HepG2 (cell line): ENCODE results near the gene SH2D6. TPM values are rescaled to one million over a fixed set of nuclear protein-coding genes. Genes with fewer than 3 reads are reported as not detected.

ENCODE experiments used
- EHMT2 ChIP-seq: fragments of 200-600 bp; sonication (generic); IDR thresholded peaks from 2 replicates; pipeline ENCODE4 v1.7.0; 2017; ENCODE audit warnings: antibody characterized with exemption, low read depth, low read length, borderline replicate concordance
- HDAC1 ChIP-seq: sonication (generic); formaldehyde crosslinking; IDR thresholded peaks from 2 replicates; pipeline ENCODE4 v1.5.1; 2020; ENCODE audit warnings: mild to moderate bottlenecking, missing genetic modification reagents
- HOXA3 ChIP-seq: sonication (generic); formaldehyde crosslinking; IDR thresholded peaks from 2 replicates; pipeline ENCODE4 v1.5.0; 2020; ENCODE audit warnings: missing genetic modification reagents
- KLF15 ChIP-seq: sonication (generic); formaldehyde crosslinking; IDR thresholded peaks from 2 replicates; pipeline ENCODE4 v1.8.1; 2023; ENCODE audit warnings: borderline replicate concordance, mild to moderate bottlenecking, inconsistent platforms, missing genetic modification reagents, mixed read lengths
- MTF2 ChIP-seq: sonication (generic); formaldehyde crosslinking; IDR thresholded peaks from 2 replicates; pipeline ENCODE4 v1.5.0; 2020; ENCODE audit warnings: missing genetic modification reagents, borderline replicate concordance
- NFATC3 ChIP-seq: sonication (generic); formaldehyde crosslinking; IDR thresholded peaks from 2 replicates; pipeline ENCODE4 v1.5.1; 2020; ENCODE audit warnings: mild to moderate bottlenecking, missing genetic modification reagents
- SAFB2 ChIP-seq: sonication (generic); formaldehyde crosslinking; IDR thresholded peaks from 2 replicates; pipeline ENCODE4 v1.5.1; 2020; ENCODE audit warnings: missing genetic modification reagents, low read depth, mild to moderate bottlenecking, borderline replicate concordance
- SRF ChIP-seq: IDR thresholded peaks from 2 replicates; pipeline ENCODE4 v1.6.1; 2011; ENCODE audit warnings: mild to moderate bottlenecking, low read depth, low read length, moderate library complexity
- TCF12 ChIP-seq, 2 experiments: fragments of 450-650 bp in 1 of 2; sonication (generic) in 1 of 2; formaldehyde crosslinking in 1 of 2; IDR thresholded peaks; 2 replicates each; pipeline versions ENCODE4 v1.6.1 to v1.8.0; 2017 to 2022; ENCODE audit warnings: antibody characterized with exemption in 1 of 2, mild to moderate bottlenecking in 1 of 2, missing genetic modification reagents in 1 of 2, moderate library complexity in 1 of 2
- TEAD2 ChIP-seq: sonication (generic); formaldehyde crosslinking; IDR thresholded peaks from 2 replicates; pipeline ENCODE4 v1.9.0; 2021; ENCODE audit warnings: missing genetic modification reagents
- THAP11 ChIP-seq: IDR thresholded peaks from 2 replicates; pipeline ENCODE4 v1.6.1; 2016; ENCODE audit warnings: missing biosample characterization, missing genetic modification reagents
- TMF1 ChIP-seq: sonication (generic); formaldehyde crosslinking; IDR thresholded peaks from 2 replicates; pipeline ENCODE4 v1.8.1; 2022; ENCODE audit warnings: low read depth, missing genetic modification reagents
- WIZ ChIP-seq: sonication (generic); formaldehyde crosslinking; IDR thresholded peaks from 2 replicates; pipeline ENCODE4 v1.5.1; 2020; ENCODE audit warnings: mild to moderate bottlenecking, missing genetic modification reagents
- ZNF205 ChIP-seq: IDR thresholded peaks from 2 replicates; pipeline ENCODE4 v1.6.1; 2018; ENCODE audit warnings: missing biosample characterization, missing genetic modification reagents
- ZNF331 ChIP-seq: sonication (generic); formaldehyde crosslinking; IDR thresholded peaks from 2 replicates; pipeline ENCODE4 v1.4.0; 2020; ENCODE audit warnings: missing genetic modification reagents
- ZNF33B ChIP-seq: sonication (generic); formaldehyde crosslinking; IDR thresholded peaks from 2 replicates; pipeline ENCODE4 v1.5.1; 2020; ENCODE audit warnings: mild to moderate bottlenecking, missing genetic modification reagents
- ZNF460 ChIP-seq: sonication (generic); formaldehyde crosslinking; IDR thresholded peaks from 2 replicates; pipeline ENCODE4 v1.5.1; 2020; ENCODE audit warnings: missing genetic modification reagents, mild to moderate bottlenecking, borderline replicate concordance
- ZNF484 ChIP-seq: sonication (generic); formaldehyde crosslinking; IDR thresholded peaks from 2 replicates; pipeline ENCODE4 v1.5.1; 2020; ENCODE audit warnings: mild to moderate bottlenecking, low read depth, missing genetic modification reagents, borderline replicate concordance
- ZNF557 ChIP-seq: sonication (generic); formaldehyde crosslinking; IDR thresholded peaks from 2 replicates; pipeline ENCODE4 v1.4.0; 2020; ENCODE audit warnings: missing genetic modification reagents
- ZNF652 ChIP-seq: IDR thresholded peaks from 2 replicates; pipeline ENCODE4 v1.6.1; 2016; ENCODE audit warnings: low read depth, borderline replicate concordance
- polyA plus RNA-seq, 8 experiments: library from polyadenylated mRNA; depleted of rRNA in 3 of 8; stranded (reverse) in 7 of 8; unstranded in 1 of 8; fragments of >200 nt; fragmentation: Illumina TruSeq in 4 of 8; extraction: Trizol in 4 of 8; gene quantifications; 2 replicates each; pipeline versions ENCODE4 v1.2.1 to v1.2.3, GENCODE V29; 2011 to 2016; ENCODE audit warnings: low read depth in 4 of 8, missing spikeins in 1 of 8, mixed read lengths in 1 of 8; ENCODE audit not compliant: insufficient read depth in 1 of 8
- total RNA-seq, 5 experiments: library from RNA; depleted of rRNA; stranded (reverse); fragments of >200 nt; fragmentation: Illumina TruSeq; extraction: Trizol; gene quantifications; 2 replicates each; pipeline ENCODE4 v1.2.3, GENCODE V29; 2016; ENCODE audit warnings: low read depth in 1 of 5
- TF ChIP-seq, protein P1 (sequence below): sonication (generic); formaldehyde crosslinking; IDR thresholded peaks from 2 replicates; pipeline ENCODE4 v1.5.1; 2020; ENCODE audit warnings: missing genetic modification reagents, mild to moderate bottlenecking, borderline replicate concordance
- TF ChIP-seq, protein P2 (sequence below): sonication (generic); formaldehyde crosslinking; IDR thresholded peaks from 2 replicates; pipeline ENCODE4 v1.5.0; 2020; ENCODE audit warnings: missing genetic modification reagents
- TF ChIP-seq, protein P3 (sequence below): IDR thresholded peaks from 2 replicates; pipeline ENCODE4 v1.6.1; 2012; ENCODE audit warnings: inconsistent platforms
- TF ChIP-seq, protein P4 (sequence below): sonication (generic); formaldehyde crosslinking; IDR thresholded peaks from 2 replicates; pipeline ENCODE4 v1.8.0; 2022; ENCODE audit warnings: missing genetic modification reagents, mild to moderate bottlenecking, inconsistent platforms, borderline replicate concordance
- TF ChIP-seq, protein P5 (sequence below): sonication (generic); formaldehyde crosslinking; IDR thresholded peaks from 2 replicates; pipeline ENCODE4 v1.8.0; 2022; ENCODE audit warnings: mild to moderate bottlenecking, missing genetic modification reagents; ENCODE audit not compliant: insufficient replicate concordance

SH2D6 gene
- total and polyA plus RNA-seq, 2 of the 13 experiments (the other 11 are each of a cell fraction or from before 2014, with no cell fraction given), result 0.11 to 0.26 TPM

DNA sequence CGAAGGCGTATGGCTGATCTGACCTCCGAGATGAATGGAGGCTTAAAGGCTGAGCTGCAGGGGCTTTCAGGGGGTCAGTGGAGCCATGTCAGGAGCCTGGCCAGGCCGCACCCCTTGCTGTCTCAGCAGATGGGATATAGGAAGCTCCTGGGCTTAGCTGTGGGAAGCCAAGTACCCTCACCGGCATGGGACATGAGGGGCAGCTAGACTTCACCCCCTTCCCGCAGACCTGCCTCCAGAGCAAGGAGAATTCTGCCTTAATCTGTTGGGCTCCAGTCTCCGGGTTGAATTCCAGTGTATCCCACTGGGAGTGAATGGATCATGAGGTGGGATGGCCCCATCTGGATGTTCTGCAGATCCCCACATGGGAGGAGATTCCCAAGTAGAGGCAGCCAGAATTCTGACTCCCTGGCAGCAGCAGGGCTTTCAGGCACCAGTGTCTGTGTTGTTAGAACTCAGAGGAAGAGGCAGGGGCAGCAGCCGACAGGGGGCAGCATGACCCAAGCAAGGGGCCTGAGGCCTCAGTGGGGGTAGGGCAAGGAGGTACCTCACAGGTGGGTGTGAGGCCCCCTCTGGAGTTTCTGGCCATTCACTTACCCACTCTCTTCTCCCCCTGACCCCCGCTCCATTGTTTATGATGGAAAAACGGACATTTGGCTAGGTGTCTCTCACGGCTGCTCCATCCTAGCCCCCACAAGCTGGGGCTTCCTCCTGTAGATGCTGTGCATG, 27.4 kb upstream of the SH2D6 start (continued):
- TF ChIP-seq ZNF33B (no peak), EHMT2 (no peak), WIZ (CRISPR knock-in tag) (no peak), SRF (no peak), ZNF460 (no peak), TCF12 (IDR thresholded peaks at IDR 0.05) (no peak), TCF12 (CRISPR knock-in tag; IDR thresholded peaks at IDR 0.05) (no peak), SAFB2 (CRISPR knock-in tag) (no peak), TMF1 (CRISPR knock-in tag) (no peak), THAP11 (CRISPR knock-in tag) (peak; percentile 85), KLF15 (no peak), HOXA3 (peak; percentile 32; the same call in 1 of the 2 replicates), MTF2 (CRISPR knock-in tag) (no peak), ZNF557 (CRISPR knock-in tag) (no peak), ZNF205 (CRISPR knock-in tag) (0 out of 2 replicates have a peak, but pooled peaks have one; percentile 58), HDAC1 (CRISPR knock-in tag) (no peak), NFATC3 (0 out of 2 replicates have a peak, but pooled peaks have one; percentile 23), ZNF484 (CRISPR knock-in tag) (no peak), TEAD2 (no peak), ZNF652 (CRISPR knock-in tag) (no peak), ZNF331 (CRISPR knock-in tag) (0 out of 2 replicates have a peak, but pooled peaks have one; percentile 44)
- TF ChIP-seq, protein P1, sequence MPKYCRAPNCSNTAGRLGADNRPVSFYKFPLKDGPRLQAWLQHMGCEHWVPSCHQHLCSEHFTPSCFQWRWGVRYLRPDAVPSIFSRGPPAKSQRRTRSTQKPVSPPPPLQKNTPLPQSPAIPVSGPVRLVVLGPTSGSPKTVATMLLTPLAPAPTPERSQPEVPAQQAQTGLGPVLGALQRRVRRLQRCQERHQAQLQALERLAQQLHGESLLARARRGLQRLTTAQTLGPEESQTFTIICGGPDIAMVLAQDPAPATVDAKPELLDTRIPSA (CRISPR knock-in tag), result no peak
- TF ChIP-seq, protein P2, sequence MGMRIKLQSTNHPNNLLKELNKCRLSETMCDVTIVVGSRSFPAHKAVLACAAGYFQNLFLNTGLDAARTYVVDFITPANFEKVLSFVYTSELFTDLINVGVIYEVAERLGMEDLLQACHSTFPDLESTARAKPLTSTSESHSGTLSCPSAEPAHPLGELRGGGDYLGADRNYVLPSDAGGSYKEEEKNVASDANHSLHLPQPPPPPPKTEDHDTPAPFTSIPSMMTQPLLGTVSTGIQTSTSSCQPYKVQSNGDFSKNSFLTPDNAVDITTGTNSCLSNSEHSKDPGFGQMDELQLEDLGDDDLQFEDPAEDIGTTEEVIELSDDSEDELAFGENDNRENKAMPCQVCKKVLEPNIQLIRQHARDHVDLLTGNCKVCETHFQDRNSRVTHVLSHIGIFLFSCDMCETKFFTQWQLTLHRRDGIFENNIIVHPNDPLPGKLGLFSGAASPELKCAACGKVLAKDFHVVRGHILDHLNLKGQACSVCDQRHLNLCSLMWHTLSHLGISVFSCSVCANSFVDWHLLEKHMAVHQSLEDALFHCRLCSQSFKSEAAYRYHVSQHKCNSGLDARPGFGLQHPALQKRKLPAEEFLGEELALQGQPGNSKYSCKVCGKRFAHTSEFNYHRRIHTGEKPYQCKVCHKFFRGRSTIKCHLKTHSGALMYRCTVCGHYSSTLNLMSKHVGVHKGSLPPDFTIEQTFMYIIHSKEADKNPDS, result 0 out of 2 replicates have a peak, but pooled peaks have one; percentile 28
- TF ChIP-seq, protein P3, sequence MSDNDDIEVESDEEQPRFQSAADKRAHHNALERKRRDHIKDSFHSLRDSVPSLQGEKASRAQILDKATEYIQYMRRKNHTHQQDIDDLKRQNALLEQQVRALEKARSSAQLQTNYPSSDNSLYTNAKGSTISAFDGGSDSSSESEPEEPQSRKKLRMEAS, result peak; percentile 39; the same call in 1 of the 2 replicates
- TF ChIP-seq, protein P4, sequence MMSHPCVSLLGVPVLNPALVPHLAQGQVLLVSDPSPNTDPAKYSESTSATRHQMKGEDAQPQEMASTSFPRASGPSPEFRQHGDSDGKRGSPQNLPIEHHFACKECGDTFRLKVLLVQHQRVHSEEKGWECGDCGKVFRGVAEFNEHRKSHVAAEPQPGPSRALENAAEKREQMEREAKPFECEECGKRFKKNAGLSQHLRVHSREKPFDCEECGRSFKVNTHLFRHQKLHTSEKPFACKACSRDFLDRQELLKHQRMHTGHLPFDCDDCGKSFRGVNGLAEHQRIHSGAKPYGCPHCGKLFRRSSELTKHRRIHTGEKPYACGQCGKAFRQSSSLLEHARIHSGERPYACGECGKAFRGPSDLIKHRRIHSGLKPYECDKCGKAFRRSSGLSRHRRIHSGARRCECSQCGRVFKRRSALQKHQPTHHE, result no peak
- TF ChIP-seq, protein P5, sequence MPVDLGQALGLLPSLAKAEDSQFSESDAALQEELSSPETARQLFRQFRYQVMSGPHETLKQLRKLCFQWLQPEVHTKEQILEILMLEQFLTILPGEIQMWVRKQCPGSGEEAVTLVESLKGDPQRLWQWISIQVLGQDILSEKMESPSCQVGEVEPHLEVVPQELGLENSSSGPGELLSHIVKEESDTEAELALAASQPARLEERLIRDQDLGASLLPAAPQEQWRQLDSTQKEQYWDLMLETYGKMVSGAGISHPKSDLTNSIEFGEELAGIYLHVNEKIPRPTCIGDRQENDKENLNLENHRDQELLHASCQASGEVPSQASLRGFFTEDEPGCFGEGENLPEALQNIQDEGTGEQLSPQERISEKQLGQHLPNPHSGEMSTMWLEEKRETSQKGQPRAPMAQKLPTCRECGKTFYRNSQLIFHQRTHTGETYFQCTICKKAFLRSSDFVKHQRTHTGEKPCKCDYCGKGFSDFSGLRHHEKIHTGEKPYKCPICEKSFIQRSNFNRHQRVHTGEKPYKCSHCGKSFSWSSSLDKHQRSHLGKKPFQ (CRISPR knock-in tag), result no peak
